CD4-positive, alpha-beta T cell treated with Interferon gamma for 1 hour (primary cell): ENCODE results near the gene NCK1.

Source experiments
- DNase-seq: peaks from one replicate; pipeline ENCODE4 v3.0.0-alpha.2; 2020

NCK1 gene

GRCh38 chr3:136910697-136911096 is 48.7 kb downstream of the NCK1 start:
- DNase-seq, result no peak

GRCh38 chr3:136913168-136913567 is 51.2 kb downstream of the NCK1 start:
- no peak for DNase-seq

GRCh38 chr3:136914739-136915138 is 52.7 kb downstream of the NCK1 start:
- no peak for DNase-seq

GRCh38 chr3:136916223-136916622 is 54.2 kb downstream of the NCK1 start:
- DNase-seq, result no peak

- DNase-seq, result no peak
Measured at GRCh38 chr3:136919799-136920580, 58.0 kb downstream of the NCK1 start.

GRCh38 chr3:136920904-136921611 is 59.0 kb downstream of the NCK1 start:
- DNase-seq, result no peak

- DNase-seq, result no peak
Measured at GRCh38 chr3:136925425-136926190, 63.6 kb downstream of the NCK1 start.

GRCh38 chr3:136928240-136928639 is 66.2 kb downstream of the NCK1 start:
- no peak for DNase-seq

- DNase-seq, result no peak
Measured at GRCh38 chr3:136929977-136930670, 68.1 kb downstream of the NCK1 start.

GRCh38 chr3:136931606-136932005 is 69.6 kb downstream of the NCK1 start:
- DNase-seq, result no peak

- DNase-seq, result no peak
Measured at GRCh38 chr3:136932523-136932922, 70.5 kb downstream of the NCK1 start.

- DNase-seq, result no peak
Measured at GRCh38 chr3:136932978-136933772, 71.2 kb downstream of the NCK1 start.

GRCh38 chr3:136937175-136937574 is 75.2 kb downstream of the NCK1 start:
- no peak for DNase-seq

- DNase-seq, result no peak
Measured at GRCh38 chr3:136937851-136938250, 75.8 kb downstream of the NCK1 start.

- no peak for DNase-seq
Measured at GRCh38 chr3:136938334-136938733, 76.3 kb downstream of the NCK1 start.

- no peak for DNase-seq
Measured at GRCh38 chr3:136939489-136939888, 77.5 kb downstream of the NCK1 start.

GRCh38 chr3:136942803-136943202 is 80.8 kb downstream of the NCK1 start:
- DNase-seq, result no peak

GRCh38 chr3:136943436-136943835 is 81.4 kb downstream of the NCK1 start:
- no peak for DNase-seq

- no peak for DNase-seq
Measured at GRCh38 chr3:136946978-136947377, 85.0 kb downstream of the NCK1 start.

GRCh38 chr3:136947477-136947876 is 85.5 kb downstream of the NCK1 start:
- DNase-seq, result no peak

GRCh38 chr3:136949146-136949545 is 87.1 kb downstream of the NCK1 start:
- DNase-seq, result no peak

GRCh38 chr3:136949708-136950107 is 87.7 kb downstream of the NCK1 start:
- no peak for DNase-seq
